ENCODE results near the gene C1QTNF5. TPM values are rescaled to one million over a fixed set of nuclear protein-coding genes. Genes with fewer than 3 reads are reported as not detected.

C1QTNF5 gene
- total RNA-seq, 1 experiment from 2014 or later = 3.0 TPM

DNA sequence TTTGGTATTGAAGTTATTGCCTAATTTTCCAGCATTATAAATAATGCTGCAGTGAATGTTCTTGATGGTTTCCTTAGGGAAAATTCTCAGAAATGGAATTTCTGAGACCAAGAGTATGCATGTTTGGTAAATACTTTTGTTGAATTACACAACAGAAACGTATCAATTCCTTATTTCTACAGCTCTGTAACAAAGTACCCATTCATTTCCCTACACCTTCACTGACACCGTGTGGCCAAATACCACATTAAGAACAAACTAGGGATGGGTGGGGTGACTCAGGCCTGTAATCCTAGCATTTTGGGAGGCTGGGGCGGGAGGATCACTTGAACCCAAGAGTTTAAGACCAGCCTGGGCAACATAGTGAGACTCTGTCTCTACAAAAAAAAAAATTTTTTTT lies 45.5 kb downstream of the C1QTNF5 start:
- Mint-ChIP-seq H3K27ac (no peak overlapping the region), H3K27me3 (ENCODE audit: low read depth) (no peaks in the 10 kb centered on the region), H3K9me3 (peaks cover 5% of the 10 kb centered on the region; the same call in 1 of the 2 replicates), H3K36me3 (peaks cover 56% of the 10 kb centered on the region), H3K4me1 (no peaks in the 10 kb centered on the region), H3K4me3 (no peak overlapping the region)
- CTCF ChIA-PET = interaction anchor here (0.5 to 1.0 kb wide), 3 partner anchors 50 to 150 kb away, joined by 3 to 4 read pairs (median 4); partner anchors contain the start of gene ABCG4
- DNase-seq (ENCODE audit: low spot score) (no peak), ATAC-seq (no peak)
- TF ChIP-seq, protein P1, sequence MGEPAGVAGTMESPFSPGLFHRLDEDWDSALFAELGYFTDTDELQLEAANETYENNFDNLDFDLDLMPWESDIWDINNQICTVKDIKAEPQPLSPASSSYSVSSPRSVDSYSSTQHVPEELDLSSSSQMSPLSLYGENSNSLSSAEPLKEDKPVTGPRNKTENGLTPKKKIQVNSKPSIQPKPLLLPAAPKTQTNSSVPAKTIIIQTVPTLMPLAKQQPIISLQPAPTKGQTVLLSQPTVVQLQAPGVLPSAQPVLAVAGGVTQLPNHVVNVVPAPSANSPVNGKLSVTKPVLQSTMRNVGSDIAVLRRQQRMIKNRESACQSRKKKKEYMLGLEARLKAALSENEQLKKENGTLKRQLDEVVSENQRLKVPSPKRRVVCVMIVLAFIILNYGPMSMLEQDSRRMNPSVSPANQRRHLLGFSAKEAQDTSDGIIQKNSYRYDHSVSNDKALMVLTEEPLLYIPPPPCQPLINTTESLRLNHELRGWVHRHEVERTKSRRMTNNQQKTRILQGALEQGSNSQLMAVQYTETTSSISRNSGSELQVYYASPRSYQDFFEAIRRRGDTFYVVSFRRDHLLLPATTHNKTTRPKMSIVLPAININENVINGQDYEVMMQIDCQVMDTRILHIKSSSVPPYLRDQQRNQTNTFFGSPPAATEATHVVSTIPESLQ (CRISPR knock-in tag; IDR thresholded peaks at IDR 0.05) = no peak
- TF ChIP-seq, protein P2, sequence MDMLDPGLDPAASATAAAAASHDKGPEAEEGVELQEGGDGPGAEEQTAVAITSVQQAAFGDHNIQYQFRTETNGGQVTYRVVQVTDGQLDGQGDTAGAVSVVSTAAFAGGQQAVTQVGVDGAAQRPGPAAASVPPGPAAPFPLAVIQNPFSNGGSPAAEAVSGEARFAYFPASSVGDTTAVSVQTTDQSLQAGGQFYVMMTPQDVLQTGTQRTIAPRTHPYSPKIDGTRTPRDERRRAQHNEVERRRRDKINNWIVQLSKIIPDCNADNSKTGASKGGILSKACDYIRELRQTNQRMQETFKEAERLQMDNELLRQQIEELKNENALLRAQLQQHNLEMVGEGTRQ (CRISPR knock-in tag; IDR thresholded peaks at IDR 0.05) = no peak
- TF ChIP-seq, protein P3, sequence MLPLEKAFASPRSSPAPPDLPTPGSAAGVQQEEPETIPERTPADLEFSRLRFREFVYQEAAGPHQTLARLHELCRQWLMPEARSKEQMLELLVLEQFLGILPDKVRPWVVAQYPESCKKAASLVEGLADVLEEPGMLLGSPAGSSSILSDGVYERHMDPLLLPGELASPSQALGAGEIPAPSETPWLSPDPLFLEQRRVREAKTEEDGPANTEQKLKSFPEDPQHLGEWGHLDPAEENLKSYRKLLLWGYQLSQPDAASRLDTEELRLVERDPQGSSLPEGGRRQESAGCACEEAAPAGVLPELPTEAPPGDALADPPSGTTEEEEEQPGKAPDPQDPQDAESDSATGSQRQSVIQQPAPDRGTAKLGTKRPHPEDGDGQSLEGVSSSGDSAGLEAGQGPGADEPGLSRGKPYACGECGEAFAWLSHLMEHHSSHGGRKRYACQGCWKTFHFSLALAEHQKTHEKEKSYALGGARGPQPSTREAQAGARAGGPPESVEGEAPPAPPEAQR (CRISPR knock-in tag; IDR thresholded peaks at IDR 0.05) = no peak
- TF ChIP-seq OVOL2 (CRISPR knock-in tag; IDR thresholded peaks at IDR 0.05; ENCODE audit: borderline replicate concordance) = no peak
- POLR2A ChIA-PET = no interaction called here

DNA sequence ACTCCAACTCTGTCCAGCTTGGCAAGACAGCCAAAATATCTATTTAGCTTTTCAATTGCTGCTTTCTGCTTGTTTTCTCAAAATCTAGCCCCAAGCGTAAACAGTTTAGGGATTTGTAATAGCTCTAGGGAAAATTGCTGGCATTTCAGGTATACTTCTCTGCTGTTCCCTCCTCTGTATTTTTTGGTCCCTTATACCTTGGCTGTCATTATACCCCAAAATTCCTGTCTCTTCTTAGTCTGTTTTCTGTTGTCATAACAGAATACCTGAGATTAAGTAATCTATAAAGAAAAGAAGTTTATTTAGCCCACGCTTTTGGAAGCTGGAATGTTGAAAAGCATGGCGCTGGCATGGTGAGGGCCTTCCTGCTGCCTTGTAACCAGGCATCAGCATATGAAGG lies 47.2 kb downstream of the C1QTNF5 start:
- H3K36me3 Mint-ChIP-seq = peaks cover 48% of the 10 kb centered on the region
- peaks cover 5% of the 10 kb centered on the region; the same call in 1 of the 2 replicates for H3K9me3 Mint-ChIP-seq
- ChIA-PET CTCF (interaction anchor here (0.6 to 1.7 kb wide), 3 partner anchors 31 to 148 kb away, joined by 3 read pairs; no protein-coding TSS in a partner anchor), POLR2A (no interaction called here)
- H3K4me1 Mint-ChIP-seq = no peaks in the 10 kb centered on the region
- TF ChIP-seq NFYB (CRISPR knock-in tag; conservative IDR thresholded peaks at IDR 0.05; ENCODE audit: low read depth) = no peak
- TF ChIP-seq EMX1 (CRISPR knock-in tag; IDR thresholded peaks at IDR 0.05) = no peak
- no peak for TF ChIP-seq CBFB (CRISPR knock-in tag; IDR thresholded peaks at IDR 0.05; ENCODE audit: low read depth)
- no peak for TF ChIP-seq ZNF416 (CRISPR knock-in tag; IDR thresholded peaks at IDR 0.05)
- TF ChIP-seq CREB1 (CRISPR knock-in tag; IDR thresholded peaks at IDR 0.05) = no peak
- TF ChIP-seq, protein P4, sequence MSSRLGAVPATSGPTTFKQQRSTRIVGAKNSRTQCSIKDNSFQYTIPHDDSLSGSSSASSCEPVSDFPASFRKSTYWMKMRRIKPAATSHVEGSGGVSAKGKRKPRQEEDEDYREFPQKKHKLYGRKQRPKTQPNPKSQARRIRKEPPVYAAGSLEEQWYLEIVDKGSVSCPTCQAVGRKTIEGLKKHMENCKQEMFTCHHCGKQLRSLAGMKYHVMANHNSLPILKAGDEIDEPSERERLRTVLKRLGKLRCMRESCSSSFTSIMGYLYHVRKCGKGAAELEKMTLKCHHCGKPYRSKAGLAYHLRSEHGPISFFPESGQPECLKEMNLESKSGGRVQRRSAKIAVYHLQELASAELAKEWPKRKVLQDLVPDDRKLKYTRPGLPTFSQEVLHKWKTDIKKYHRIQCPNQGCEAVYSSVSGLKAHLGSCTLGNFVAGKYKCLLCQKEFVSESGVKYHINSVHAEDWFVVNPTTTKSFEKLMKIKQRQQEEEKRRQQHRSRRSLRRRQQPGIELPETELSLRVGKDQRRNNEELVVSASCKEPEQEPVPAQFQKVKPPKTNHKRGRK (CRISPR knock-in tag; IDR thresholded peaks at IDR 0.05; ENCODE audit: borderline replicate concordance) = no peak
- no peak for TF ChIP-seq SMAD3 (CRISPR knock-in tag; IDR thresholded peaks at IDR 0.05; ENCODE audit: borderline replicate concordance)
- no peak for TF ChIP-seq MYBL2 (CRISPR knock-in tag; IDR thresholded peaks at IDR 0.05)
- H3K27me3 Mint-ChIP-seq (ENCODE audit: low read depth) = no peaks in the 10 kb centered on the region
- H3K4me3 Mint-ChIP-seq = no peak overlapping the region
- ATAC-seq = no peak
- no peak for DNase-seq (ENCODE audit: low spot score)
- H3K27ac Mint-ChIP-seq = no peak overlapping the region

DNA sequence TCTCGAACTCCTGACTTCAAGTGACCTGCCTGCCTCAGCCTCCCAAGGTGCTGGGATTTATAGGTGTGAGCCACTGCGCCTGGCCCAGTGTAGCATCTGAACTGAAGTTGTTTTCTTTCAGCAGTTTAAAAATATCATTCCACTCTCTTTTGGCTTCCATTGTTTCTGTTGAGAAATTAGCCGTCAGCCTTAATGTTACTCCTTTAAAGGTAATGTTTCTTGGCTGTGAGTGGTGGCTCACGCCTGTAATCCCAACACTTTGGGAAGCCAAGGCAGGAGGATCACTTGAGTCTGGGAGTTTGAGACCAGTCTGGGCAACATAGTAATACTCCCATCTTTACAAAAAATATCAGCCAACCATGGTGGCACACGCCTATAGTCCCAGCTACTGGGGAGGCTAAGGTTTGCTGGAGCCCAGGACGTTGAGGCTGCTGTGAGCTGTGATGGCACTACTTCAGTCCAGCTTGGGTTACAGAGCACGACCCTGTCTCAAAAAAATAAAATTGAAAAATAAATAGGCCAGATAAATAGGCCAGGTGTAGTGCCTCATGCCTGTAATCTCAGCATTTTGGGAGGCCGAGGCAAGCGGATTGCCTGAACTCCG lies 49.7 kb downstream of the C1QTNF5 start:
- TF ChIP-seq GABPB1 (CRISPR knock-in tag; IDR thresholded peaks at IDR 0.05) = no peak
- peak; percentile 99 for TF ChIP-seq ZNF317 (CRISPR knock-in tag; IDR thresholded peaks at IDR 0.05; ENCODE audit: borderline replicate concordance, low read depth)
- CTCF ChIA-PET = no interaction called here
- POLR2A ChIA-PET = no interaction called here
- H3K36me3 Mint-ChIP-seq = peaks cover 51% of the 10 kb centered on the region
- H3K9me3 Mint-ChIP-seq = peaks cover 5% of the 10 kb centered on the region; the same call in 1 of the 2 replicates
- no peak overlapping the region for H3K27ac Mint-ChIP-seq
- no peaks in the 10 kb centered on the region for H3K27me3 Mint-ChIP-seq (ENCODE audit: low read depth)
- DNase-seq (ENCODE audit: low spot score) = no peak
- H3K4me1 Mint-ChIP-seq = no peaks in the 10 kb centered on the region
- no peak overlapping the region for H3K4me3 Mint-ChIP-seq
- ATAC-seq = no peak

Small RNAs within 50 kb of the gene (microRNA-seq; reads per million reads assigned to microRNA genes)
- not detected for gene MIR6756 (ENCODE audit: borderline number of aligned reads)

Other genes starting within 250 kb of the C1QTNF5 start
- 59.6 to 64.6 TPM (median 63.5 TPM) in 3 replicates for gene DPAGT1, start 239.0 kb downstream of the C1QTNF5 start, total RNA-seq (2021)
- gene C2CD2L, start 233.5 kb downstream of the C1QTNF5 start, total RNA-seq (2021) = 3.4 to 6.4 TPM (median 4.4 TPM) in 3 replicates
- 34.0 to 37.1 TPM (median 35.4 TPM) in 3 replicates for gene HINFP, start 219.3 kb downstream of the C1QTNF5 start, total RNA-seq (2021)
- 1.9 to 4.4 TPM (median 2.1 TPM) in 3 replicates for gene ABCG4, start 191.8 kb downstream of the C1QTNF5 start, total RNA-seq (2021)
- gene NLRX1, start 172.2 kb downstream of the C1QTNF5 start, total RNA-seq (2021) = 19.9 to 23.2 TPM (median 20.8 TPM) in 3 replicates
- gene NHERF4, start 155.4 kb downstream of the C1QTNF5 start, total RNA-seq (2021) = 0.32 to 0.59 TPM in 2 of 3 replicates, not detected in the other
- gene CBL, start 134.5 kb downstream of the C1QTNF5 start, total RNA-seq (2021) = 45.6 to 47.9 TPM (median 46.7 TPM) in 3 replicates
- gene MCAM, start 23.8 kb downstream of the C1QTNF5 start, total RNA-seq (2021) = 20.7 to 26.4 TPM (median 22.1 TPM) in 3 replicates
- gene RNF26, start 6.4 kb downstream of the C1QTNF5 start, total RNA-seq (2021) = 90.0 to 91.1 TPM (median 90.6 TPM) in 3 replicates
- not detected in 3 replicates for gene MFRP, start 5.8 kb upstream of the C1QTNF5 start, total RNA-seq (2021)
- gene USP2, start 40.8 kb upstream of the C1QTNF5 start, total RNA-seq (2021) = 7.3 to 8.2 TPM (median 8.0 TPM) in 3 replicates
- gene THY1, start 82.3 kb upstream of the C1QTNF5 start, total RNA-seq (2021) = 325 to 376 TPM (median 365 TPM) in 3 replicates

Measured in WTC11 (cell line).